NCI-H1417 (cell line): Measurements from ENCODE around the gene ZNF121.
A peak's percentile ranks its signal among the peaks of the same experiment; 100 is the strongest.

ENCODE experiments used
- DNase-seq, 3 experiments: peaks; one replicate each; lab custom pipeline; 2025; lab: John Stamatoyannopoulos, UW

ZNF121 gene

GRCh38 chr19:9538183-9539058, 45.9 kb downstream of the ZNF121 start, which contains the start of gene ZNF426:
ZNF426 (minus strand) TSS chr19:9538645; CDS start chr19:9536232, 2,413 bp downstream.
- peak; percentile 57 to 94 (median 88) for DNase-seq

- no peak for DNase-seq
Observed at GRCh38 chr19:9535934-9536333, 48.4 kb downstream of the ZNF121 start.

GRCh38 chr19:9531933-9532332, 52.4 kb downstream of the ZNF121 start:
- DNase-seq, result no peak

GRCh38 chr19:9528757-9529336, 55.5 kb downstream of the ZNF121 start:
- DNase-seq, result peak in 1 of 3 experiments; percentile 4

GRCh38 chr19:9523885-9524474, 60.3 kb downstream of the ZNF121 start:
- DNase-seq, result no peak
